ENCODE data around the gene BANF1.
"Not testable (repeated sequence)": the region's sequence is repeated elsewhere in the genome, so short reads cannot be mapped to it uniquely, and the experiment has no call there.

The BANF1 gene

DNA sequence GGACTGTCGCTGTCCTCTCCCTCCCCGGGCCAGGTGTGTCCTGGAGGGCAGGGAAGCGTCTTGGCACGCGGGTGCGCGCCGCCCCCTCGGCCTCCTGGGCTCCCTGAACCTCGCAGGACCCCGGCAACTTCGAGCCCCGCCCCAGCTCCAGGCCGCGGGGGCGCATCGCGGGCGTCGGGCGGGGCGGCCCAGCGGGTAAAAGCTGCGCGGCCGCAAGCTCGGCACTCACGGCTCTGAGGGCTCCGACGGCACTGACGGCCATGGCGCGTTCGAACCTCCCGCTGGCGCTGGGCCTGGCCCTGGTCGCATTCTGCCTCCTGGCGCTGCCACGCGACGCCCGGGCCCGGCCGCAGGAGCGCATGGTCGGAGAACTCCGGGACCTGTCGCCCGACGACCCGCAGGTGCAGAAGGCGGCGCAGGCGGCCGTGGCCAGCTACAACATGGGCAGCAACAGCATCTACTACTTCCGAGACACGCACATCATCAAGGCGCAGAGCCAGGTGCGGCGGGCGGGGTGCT, 9.5 kb downstream of the BANF1 start, which contains the start of gene CST6:
CST6 (plus strand) TSS at position 224 of the 519 bp plus-strand sequence; CDS start at position 261, 37 bp downstream.
- peak; percentile 49 for DNase-seq

DNA sequence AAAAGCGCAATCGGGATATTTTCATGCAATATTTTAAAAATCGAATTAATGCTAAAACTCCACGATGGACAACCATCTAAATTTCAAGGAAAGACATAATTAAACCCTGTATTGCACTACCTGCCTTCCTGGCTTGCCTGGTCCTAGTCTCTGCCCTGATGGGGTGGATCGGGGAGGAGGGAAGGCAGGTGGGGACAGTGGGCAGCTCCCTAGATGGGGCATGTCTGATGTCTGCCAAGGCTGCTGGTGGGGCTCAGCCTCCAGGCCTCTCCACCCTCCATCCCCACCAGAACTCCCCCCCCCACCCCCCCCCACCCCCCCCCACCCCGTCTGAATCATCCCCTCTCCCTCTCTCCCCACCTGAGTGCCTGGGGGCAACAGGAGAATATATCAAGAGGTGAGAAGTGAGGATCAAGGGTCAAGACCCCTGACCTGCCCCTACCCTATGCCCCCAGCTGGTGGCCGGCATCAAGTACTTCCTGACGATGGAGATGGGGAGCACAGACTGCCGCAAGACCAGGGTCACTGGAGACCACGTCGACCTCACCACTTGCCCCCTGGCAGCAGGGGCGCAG, 10.2 kb downstream of the BANF1 start:
- no peak for DNase-seq

DNA sequence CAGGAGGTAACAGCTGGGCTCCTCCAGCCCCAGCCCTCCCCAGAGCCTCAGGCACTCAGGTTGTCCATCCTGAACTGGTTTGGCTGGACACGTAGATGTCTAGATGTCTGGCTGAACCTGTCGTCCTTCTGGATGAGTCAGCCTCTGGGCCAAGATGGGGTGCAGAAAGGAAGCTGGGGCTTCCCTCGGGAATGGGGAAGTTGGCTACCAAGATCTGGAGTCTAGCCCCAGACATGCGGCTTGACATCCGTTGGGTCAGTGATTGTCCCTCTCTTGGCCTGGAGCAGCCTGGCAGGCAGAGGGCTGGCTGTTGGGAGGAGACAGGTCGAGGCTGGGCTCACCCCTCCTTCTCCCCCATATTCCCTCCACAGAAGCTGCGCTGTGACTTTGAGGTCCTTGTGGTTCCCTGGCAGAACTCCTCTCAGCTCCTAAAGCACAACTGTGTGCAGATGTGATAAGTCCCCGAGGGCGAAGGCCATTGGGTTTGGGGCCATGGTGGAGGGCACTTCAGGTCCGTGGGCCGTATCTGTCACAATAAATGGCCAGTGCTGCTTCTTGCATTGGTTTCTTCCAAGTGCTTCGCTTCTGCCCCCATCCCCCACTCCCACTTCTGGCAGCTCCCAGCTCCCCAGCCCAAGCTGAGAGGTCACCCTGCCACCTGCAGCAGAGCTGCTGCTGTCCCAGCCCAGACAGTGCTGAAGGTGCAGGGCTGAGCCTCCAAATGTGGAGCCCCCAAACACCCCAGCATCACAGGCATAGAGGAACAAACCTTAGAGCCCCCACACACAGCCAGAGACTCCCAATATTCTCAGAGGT, 10.9 kb downstream of the BANF1 start:
- DNase-seq = no peak

DNA sequence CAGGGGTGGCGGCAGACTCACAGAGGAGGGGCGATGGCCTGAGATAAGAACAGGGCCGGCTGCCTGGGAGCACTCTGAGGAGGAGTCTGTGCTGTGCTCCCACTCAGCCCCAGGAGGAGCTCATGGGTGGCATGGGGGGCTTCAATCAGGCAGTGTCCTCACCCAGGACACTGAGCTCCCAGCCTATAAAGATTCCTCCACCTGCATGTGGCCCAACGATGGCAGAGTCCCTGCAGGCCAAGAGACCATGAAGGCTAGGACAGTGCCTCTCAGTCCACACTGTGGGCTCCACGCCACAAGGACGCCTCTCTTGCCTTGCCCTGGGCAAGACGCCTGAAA, 11.4 kb downstream of the BANF1 start:
- no peak for DNase-seq

DNA sequence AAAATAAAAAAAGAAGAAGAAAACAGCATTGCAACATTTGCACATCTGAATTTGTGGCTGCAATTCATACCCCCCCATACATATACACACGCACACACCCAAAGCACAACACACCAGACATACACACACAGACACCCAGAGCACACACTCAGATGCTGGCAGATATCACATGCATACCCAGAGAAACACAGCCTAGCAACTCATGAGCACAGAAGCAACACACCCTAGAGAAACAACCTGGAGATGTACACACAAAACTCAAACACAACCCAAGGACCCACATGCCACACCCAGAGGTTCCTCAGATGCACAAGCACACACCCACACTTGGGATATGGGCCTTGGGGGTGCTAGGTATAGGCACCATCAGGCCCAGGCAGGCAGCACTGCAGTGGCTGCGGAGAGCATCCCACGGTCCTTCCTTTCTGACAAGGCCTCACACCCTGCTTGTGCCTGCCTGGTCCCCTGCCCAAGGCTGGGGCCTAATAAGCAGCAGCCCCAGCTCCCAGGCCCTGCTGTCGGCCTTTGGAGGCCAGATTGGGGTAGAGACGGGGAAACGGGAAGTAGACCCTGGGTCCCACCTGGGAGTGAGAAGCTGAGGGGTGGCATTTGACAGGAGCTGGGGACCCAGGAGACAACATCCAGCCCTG, 12.6 kb downstream of the BANF1 start:
- no peak for DNase-seq

DNA sequence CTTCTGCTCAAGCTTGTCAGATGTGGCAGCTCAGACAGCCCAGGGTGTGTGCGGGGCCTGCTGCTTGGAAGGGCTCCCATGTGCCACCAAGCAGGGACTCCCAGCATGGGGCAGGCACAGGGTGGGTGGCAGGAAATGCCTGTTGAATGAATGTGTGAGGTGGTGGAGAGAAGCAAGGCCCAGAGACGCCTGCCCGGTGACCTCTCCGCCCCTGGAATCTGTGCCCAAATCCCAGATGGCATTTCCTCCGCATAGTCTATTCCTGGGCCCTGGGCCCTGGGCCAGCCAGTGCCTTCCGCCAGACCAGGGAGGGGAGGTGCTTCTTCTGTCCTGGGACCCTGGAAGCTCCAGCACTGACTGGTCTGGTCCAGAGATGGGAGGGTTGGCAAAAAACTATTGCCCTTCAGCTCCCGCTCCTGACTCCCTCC, 13.2 kb downstream of the BANF1 start:
- no peak for DNase-seq

DNA sequence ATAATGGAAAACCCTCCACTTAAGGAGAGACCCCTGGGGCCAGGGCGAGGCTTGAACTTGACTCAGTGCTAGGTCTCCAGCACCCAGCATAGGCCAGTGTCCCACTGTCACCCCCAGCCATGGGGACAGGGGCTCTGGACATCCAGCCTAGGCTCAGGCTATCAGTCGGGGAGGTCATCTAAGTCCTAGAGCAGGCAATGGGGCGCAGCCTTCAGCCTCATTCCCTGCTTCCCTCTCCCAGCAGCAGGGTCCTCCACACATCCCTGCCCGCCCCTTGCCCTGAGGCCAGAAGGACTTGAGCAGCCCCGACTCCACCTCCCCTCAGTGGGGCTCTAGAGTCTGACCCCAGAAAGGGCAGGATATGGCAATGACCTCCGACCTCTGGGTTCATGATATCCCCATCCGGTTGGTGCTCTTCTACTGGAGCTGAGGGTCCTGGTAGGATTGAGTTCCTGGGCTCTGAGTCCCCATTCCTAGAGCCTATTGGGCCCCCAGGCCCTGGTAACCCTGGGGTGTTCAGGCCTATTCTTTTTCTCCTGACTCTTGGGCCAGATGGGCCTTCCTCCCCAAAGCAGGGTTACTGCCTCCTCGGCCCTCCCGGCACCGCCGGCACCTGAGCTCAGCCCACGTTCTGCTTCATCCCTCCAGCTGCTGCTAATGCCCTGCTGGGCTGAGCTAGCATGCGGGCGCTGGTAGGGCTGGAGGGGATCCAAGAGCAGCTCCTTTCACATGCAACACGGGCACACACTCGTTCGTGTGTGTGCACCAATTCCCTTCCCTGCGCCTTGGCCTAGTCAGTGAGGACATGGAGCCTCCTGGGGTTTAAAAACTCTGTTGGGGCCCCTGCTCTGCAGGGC, 13.9 kb downstream of the BANF1 start:
- DNase-seq = no peak

DNA sequence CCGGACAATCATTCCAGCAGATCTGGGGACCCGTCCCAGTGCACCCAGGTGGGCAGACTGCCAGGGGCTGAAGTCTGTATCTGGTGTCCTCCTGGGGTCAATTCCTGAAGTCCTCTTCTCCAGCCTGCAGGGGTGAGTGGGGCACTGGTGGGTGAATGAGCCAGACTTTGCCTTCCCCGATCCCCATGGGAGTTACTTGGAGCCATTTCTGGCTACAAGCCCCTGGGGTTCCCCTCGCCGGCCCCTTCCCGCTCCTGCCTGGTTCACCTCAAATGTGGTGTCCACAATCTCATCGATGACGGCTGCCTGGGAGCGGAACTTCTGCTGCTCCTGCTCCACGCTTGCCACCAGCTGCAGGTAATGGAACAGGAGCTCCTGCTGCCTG, 14.5 kb downstream of the BANF1 start:
- no peak for DNase-seq

DNA sequence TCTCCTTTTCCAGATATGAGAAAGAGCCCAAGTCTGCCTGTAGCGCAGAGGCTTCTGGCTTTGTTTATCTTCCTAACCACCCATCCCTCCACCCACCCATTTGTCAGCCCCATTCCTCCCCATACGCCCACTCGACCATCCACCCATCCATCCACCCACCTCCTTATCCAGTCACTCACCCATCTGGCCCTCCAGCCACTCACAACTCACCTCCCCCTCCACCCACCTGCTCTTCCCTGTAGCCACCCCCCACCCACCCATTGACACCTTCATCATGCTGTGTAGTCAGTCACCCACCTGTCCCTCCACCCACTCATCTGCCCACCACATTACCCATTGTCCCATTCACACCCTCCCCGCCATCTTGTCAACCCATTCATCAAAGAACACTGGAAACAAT, 15.0 kb downstream of the BANF1 start:
- peak; percentile 14 for DNase-seq

DNA sequence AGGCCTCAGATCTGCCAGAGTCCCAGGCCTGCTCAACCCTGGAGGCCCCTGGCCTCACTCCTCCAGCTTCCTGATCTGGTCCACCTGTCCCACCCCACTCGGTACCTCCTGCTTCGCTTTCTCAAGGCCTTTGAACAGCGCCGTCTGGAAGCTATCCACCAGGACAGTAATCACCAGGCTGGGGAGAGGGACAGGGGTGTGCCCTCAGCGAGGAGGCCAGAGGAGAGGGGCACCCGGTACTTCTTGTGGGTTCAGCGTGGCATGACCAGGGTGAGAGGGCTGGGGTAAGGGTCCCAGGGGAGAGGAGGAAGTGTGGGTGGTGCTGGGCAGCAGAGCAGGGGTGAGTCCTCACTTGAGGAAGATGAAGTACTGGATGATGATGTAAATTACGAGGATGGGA, 17.9 kb downstream of the BANF1 start:
- no peak for DNase-seq

DNA sequence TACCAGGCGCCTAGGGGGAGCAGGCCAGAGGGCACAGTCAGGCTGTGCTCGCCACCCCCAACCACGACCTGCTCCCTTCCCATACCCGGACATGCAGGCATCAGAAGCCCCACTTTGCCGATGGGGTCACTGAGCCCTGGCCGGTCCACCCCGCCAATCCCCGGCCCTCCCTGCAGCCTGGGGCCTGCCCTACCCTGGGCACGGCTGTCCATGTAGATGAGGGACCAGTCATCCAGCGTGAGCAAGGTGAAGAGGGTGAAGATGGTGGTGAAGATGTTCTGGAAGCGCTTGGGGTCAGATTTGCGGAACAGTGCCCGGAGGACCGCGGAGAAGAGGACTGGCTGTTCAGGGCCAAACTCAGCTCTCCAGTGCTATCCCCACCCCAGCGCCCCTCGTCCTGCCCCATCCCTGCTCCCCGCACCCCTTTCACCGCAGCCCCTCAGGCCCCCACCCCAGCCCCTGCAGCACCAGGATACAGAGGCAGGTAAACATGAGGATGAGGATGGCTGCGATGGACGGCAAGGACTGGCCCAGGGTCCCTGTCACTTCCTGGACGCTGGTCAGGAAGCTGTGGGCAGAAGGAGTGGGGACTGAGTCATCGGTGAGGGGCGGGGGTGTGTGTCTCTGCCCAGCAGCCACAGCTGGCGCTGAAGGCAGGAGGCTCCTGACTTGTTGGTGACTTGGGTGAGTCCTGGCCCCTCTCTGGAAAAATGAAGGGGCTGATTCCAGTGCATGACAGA, 18.5 kb downstream of the BANF1 start:
- no peak for DNase-seq

DNA sequence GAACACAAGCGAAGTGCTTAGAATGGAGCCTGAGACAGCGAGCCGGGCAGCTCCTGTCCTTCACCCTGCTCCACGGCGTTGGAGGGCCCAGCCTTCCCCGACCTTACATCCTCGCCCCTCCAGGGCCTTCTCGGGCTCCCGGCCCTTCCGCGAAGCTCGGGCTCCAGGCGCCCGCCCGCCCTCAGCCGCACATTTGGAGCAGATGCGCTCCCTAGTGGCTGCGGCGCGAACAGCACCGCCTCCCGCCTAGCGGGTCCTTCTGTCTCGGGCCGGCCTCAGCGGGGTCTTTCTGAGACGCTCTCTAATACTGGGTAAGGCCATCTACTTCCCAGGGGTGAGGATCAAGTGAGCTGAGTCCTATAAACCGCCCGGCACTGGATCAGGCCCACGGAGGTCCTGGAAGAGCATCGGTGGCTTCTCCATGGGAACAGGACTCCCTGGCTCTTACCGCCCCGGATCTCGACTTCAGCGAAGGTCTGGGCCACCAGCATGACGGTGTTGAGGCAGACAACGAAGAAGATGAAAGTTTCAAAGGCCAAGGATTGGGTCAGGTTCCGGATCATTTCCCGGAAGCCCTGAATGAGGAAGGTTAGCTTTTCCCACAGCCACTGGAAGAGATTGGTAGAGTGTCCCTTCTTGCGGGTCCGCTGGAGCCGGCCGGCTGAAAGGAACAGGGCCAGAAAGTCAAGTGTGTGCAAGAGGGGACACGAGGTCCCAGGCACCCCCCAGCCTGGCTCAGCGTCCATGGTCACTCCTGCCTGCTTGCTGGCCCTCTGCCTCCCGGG, 20.3 kb downstream of the BANF1 start:
- DNase-seq = peak; percentile 68

DNA sequence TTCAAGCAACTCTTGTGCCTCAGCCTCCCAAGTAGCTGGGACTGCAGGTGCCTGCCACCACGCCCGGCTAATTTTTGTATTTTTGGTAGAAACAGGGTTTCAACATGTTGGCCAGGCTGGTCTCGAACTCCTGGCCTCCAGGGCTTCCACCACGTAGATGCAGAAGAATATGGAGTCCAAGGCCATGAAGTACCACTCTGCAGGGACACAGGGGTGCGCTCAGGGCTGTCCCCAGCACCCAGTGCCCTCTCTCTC, 20.8 kb downstream of the BANF1 start:
- DNase-seq = not testable (repeated sequence)

DNA sequence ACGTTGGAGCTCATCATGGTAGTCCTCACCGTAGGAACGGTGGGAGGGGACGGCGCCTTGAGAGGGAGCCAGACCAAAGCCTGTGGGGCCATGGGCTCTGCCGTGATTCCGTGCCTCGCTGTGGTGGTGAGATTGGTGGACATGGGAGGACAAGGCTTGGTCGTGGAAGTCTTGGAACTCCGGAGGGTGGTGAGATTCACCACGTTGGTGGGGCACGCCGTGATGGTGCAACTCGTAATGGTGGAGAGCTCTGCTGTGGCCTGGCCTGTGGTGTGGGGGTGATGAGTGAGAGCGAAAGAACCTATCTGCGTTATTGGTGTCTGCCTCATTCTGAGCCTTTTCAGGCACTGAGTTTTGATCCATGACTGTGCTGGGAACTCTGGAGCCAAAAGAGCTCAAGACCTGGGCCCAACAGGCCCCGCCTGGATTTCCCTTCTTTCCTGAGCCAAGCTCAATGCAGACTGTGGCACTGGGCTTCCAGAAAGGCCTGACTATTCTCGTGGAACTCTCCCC, 23.8 kb downstream of the BANF1 start, which contains the start of gene CATSPER1:
CATSPER1 (minus strand) TSS at position 463 of the 513 bp plus-strand sequence; CDS start at position 363, 100 bp downstream.
- DNase-seq = no peak

DNA sequence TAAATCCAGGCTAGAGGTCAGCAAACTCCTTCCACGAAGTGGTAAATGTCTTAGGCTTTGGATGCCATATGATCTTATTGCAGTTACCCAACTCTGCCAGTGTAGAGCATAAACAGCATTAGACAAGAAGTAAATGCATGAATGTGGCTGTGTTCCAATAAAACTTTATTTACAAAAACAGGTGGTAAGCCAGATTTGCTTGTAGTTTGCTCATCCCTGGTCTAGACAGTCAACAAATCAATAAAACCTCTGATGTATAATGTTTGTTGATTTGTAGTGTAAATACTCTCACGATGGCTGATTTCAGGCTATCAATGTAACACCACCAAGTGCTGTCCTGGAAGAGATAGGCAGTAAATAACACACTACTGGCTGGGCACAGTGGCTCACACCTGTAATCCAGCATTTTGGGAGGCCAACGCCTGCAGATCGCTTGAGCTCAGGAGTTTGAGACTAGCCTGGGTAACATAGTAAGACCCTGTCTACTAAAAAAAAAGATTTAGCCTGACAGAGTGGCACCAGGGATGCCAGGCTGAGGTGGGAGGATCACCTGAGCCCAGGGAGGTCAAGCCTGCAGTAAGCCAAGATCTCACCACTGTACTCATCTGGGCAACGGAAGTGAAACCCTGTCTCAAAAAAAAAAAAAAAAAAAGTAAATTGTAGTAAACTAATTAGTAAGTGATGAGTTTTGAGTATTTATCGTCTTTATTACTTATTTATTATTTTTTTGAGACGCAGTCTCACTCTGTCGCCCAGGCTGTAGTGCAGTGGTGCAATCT, 30.8 kb downstream of the BANF1 start:
- DNase-seq = no peak

DNA sequence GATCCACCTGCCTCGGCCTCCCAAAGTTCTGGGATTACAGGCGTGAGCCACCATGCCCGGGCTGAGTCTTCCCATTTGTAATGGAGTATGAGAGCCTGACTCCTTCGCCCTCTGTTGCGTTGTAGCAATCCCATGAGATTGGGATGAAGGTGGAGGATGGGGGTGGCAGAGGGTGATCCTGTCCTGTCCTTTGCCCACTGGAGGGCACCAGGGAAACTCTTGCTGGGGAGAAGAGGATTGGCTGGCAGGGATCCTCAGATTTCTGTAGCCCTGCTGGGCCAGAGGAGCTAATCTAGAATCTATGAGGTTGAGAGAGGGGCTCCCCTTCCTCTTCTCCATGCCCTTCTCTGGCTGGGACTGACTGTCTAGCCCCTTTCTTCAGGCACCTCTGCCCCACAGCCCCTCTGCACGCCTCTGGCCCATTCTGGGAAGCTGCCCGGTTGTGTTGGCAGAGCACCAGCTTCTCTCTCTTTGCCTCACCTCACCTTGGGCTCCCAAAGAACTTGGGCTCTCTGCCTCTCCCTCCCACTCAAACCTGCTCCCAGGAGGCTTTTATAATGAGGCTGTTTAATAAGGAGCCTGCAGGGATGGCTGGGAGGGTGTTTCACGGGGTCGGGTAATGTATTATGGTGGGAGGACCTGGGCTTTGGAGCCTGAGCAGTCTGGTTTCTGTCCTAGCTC, 33.5 kb downstream of the BANF1 start:
- no peak for DNase-seq

DNA sequence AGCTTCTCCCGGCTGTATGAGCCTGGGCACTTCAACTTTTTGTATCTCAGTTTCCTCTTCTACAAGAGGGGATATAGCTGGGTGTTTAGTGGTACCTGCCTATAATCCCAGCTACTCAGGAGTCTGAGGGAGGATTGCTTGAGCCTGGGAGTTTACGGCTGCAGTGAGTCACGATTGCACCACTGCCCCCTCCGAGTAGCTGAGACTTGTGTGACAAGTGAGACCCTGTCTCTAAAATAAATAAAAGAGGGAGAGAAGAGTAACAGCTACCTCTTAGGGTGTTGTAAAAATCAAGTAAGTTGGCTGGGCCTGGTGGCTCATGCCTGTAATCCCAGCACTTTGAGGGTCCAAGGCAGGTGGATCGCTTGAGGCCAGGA, 34.0 kb downstream of the BANF1 start:
- no peak for DNase-seq

DNA sequence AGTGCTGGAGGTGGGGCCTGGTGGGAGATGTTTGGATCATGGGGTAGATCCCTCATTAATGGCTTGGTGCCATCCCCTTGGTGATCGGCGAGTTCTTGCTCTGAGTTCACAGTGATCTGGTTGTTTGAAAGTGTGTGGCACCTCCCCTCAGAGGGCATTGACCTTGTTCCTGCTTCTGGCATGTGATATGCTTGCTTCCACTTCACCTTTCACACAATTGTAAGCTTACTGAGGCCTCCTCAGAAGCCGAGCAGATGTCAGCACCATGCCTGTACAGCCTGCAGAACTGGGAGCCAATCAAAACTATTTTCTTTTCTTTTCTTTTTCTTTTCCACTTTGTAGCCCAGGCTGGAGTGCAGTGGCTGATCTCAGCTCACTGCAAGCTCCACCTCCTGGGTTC, 35.0 kb downstream of the BANF1 start:
- DNase-seq = no peak

DNA sequence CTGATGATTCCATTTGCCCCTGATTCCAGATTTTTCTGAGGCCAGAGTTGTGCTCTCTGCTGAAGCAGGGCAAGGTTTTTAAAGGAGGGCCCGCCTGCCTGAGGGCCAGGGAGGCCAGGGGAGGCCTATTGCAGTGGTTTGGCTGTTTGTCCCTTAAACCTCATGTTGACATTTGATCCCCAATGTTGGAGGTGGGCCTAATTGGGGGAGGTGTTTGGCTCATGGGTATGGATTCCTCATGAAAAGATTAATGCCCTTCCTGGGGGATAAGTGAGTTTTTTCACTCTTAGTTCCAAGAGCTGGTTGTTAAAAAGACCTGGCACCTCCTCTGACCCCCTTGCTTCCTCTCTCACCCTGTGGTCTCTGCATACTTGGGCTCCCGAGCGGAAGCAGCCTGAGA, 37.5 kb downstream of the BANF1 start:
- DNase-seq = no peak
